H54 (cell line): ENCODE data around the gene KRTAP1-3.

Source experiments
- DNase-seq: peaks from one replicate; pipeline ENCODE4 v3.0.0; 2011; ENCODE audit warnings: low spot score, mixed read lengths; ENCODE audit not compliant: insufficient read length
- FAIRE-seq: peaks from 3 replicates; lab custom pipeline; 2011; peaks lifted over from hg19 to GRCh38; lab: Jason Lieb, UNC
- POLR2A ChIP-seq: IDR thresholded peaks from 2 replicates; pipeline ENCODE4 v1.6.1; 2011; ENCODE audit warnings: low read depth, mild to moderate bottlenecking, low read length

KRTAP1-3 gene

GRCh38 chr17:41037853-41038350 is 3.2 kb upstream of the KRTAP1-3 start:
- DNase-seq (no peak), FAIRE-seq (no peak)
- no peak for TF ChIP-seq POLR2A

GRCh38 chr17:41029633-41030245 is 4.9 kb downstream of the KRTAP1-3 start, which contains the start of gene KRTAP1-4:
Gene KRTAP1-4, minus strand, starts transcription at chr17:41030195. Its CDS starts 117 bp downstream, at chr17:41030078.
- FAIRE-seq (no peak), DNase-seq (no peak)
- no peak for TF ChIP-seq POLR2A

GRCh38 chr17:41026715-41027471 is 7.8 kb downstream of the KRTAP1-3 start, which contains the start of gene KRTAP1-5:
Gene KRTAP1-5, minus strand, starts transcription at chr17:41027208. Its CDS starts 53 bp downstream, at chr17:41027155.
- DNase-seq = no peak
- TF ChIP-seq POLR2A = no peak
- no peak for FAIRE-seq

GRCh38 chr17:41024697-41025096 is 10.0 kb downstream of the KRTAP1-3 start:
- TF ChIP-seq POLR2A = no peak
- FAIRE-seq (no peak), DNase-seq (no peak)

GRCh38 chr17:41020336-41020735 is 14.3 kb downstream of the KRTAP1-3 start:
- FAIRE-seq (no peak), DNase-seq (no peak)
- TF ChIP-seq POLR2A = no peak

GRCh38 chr17:41019415-41019814 is 15.3 kb downstream of the KRTAP1-3 start:
- no peak for TF ChIP-seq POLR2A
- no peak for DNase-seq
- no peak for FAIRE-seq

- DNase-seq = no peak
- FAIRE-seq = no peak
- no peak for TF ChIP-seq POLR2A
Measured at GRCh38 chr17:41018541-41018940, 16.1 kb downstream of the KRTAP1-3 start.

GRCh38 chr17:41016578-41017215 is 18.0 kb downstream of the KRTAP1-3 start:
- TF ChIP-seq POLR2A = no peak
- no peak for FAIRE-seq
- no peak for DNase-seq

- FAIRE-seq (no peak), DNase-seq (no peak)
- no peak for TF ChIP-seq POLR2A
Measured at GRCh38 chr17:41015454-41015853, 19.2 kb downstream of the KRTAP1-3 start.

- FAIRE-seq (no peak), DNase-seq (no peak)
- no peak for TF ChIP-seq POLR2A
Measured at GRCh38 chr17:41013606-41014005, 21.1 kb downstream of the KRTAP1-3 start.

GRCh38 chr17:41013181-41013580 is 21.5 kb downstream of the KRTAP1-3 start:
- no peak for TF ChIP-seq POLR2A
- DNase-seq (no peak), FAIRE-seq (peak; percentile 70)

GRCh38 chr17:41012326-41013120 is 22.2 kb downstream of the KRTAP1-3 start:
- FAIRE-seq = no peak
- DNase-seq = no peak
- no peak for TF ChIP-seq POLR2A

- FAIRE-seq (no peak), DNase-seq (no peak)
- no peak for TF ChIP-seq POLR2A
Measured at GRCh38 chr17:41010441-41010840, 24.2 kb downstream of the KRTAP1-3 start.
